ENCODE data around the gene ACER3.

The ACER3 gene

GRCh38 chr11:77040889-77041288 is 180.2 kb downstream of the ACER3 start:
- no peak for TF ChIP-seq CTCF (IDR thresholded peaks at IDR 0.05)
- Histone ChIP-seq H3K36me3 (no peaks in the 10 kb centered on the region), H3K4me3 (ENCODE audit: low read depth in 1 of 2, low read length in 1 of 2) (no peak overlapping the region), H3K27ac (no peak overlapping the region), H3K9me3 (no peaks in the 10 kb centered on the region), H3K27me3 (peaks cover 89% of the 10 kb centered on the region), H3K4me1 (ENCODE audit: control insufficient read depth in 1 of 2, insufficient read depth in 1 of 2, low read depth in 1 of 2, low read length in 1 of 2) (peaks cover 12 to 13% of the 10 kb centered on the region in 2 experiments)

GRCh38 chr11:77042111-77042726 is 181.5 kb downstream of the ACER3 start:
- Histone ChIP-seq H3K36me3 (no peaks in the 10 kb centered on the region), H3K4me3 (ENCODE audit: low read depth in 1 of 2, low read length in 1 of 2) (no peak overlapping the region), H3K9me3 (no peaks in the 10 kb centered on the region), H3K4me1 (ENCODE audit: control insufficient read depth in 1 of 2, insufficient read depth in 1 of 2, low read depth in 1 of 2, low read length in 1 of 2) (peaks cover 11 to 16% of the 10 kb centered on the region in 2 experiments), H3K27ac (no peak overlapping the region), H3K27me3 (peaks cover 91% of the 10 kb centered on the region)
- TF ChIP-seq CTCF (IDR thresholded peaks at IDR 0.05) = no peak

GRCh38 chr11:77044356-77044755 is 183.6 kb downstream of the ACER3 start:
- H3K4me3 ChIP-seq (ENCODE audit: low read depth in 1 of 2, low read length in 1 of 2) = no peak overlapping the region
- peaks cover 73% of the 10 kb centered on the region for H3K27me3 ChIP-seq

GRCh38 chr11:77044886-77045285 is 184.2 kb downstream of the ACER3 start:
- Histone ChIP-seq H3K27me3 (peaks cover 68% of the 10 kb centered on the region), H3K9me3 (no peaks in the 10 kb centered on the region), H3K27ac (no peak overlapping the region), H3K4me1 (ENCODE audit: control insufficient read depth in 1 of 2, insufficient read depth in 1 of 2, low read depth in 1 of 2, low read length in 1 of 2) (peaks cover 7 to 15% of the 10 kb centered on the region in 2 experiments), H3K4me3 (ENCODE audit: low read depth in 1 of 2, low read length in 1 of 2) (no peak overlapping the region), H3K36me3 (no peaks in the 10 kb centered on the region)
- TF ChIP-seq CTCF (IDR thresholded peaks at IDR 0.05) = no peak

More at GRCh38 chr11:77044356-77044755, 183.6 kb downstream of the ACER3 start:
- Histone ChIP-seq H3K9me3 (no peaks in the 10 kb centered on the region), H3K4me1 (ENCODE audit: control insufficient read depth in 1 of 2, insufficient read depth in 1 of 2, low read depth in 1 of 2, low read length in 1 of 2) (peaks cover 13 to 20% of the 10 kb centered on the region in 2 experiments), H3K36me3 (no peaks in the 10 kb centered on the region), H3K27ac (no peak overlapping the region)
- TF ChIP-seq CTCF (IDR thresholded peaks at IDR 0.05) = no peak

GRCh38 chr11:77046060-77046501 is 185.4 kb downstream of the ACER3 start:
- no peaks in the 10 kb centered on the region for H3K36me3 ChIP-seq
- H3K27me3 ChIP-seq = peaks cover 56% of the 10 kb centered on the region
- H3K4me1 ChIP-seq (ENCODE audit: control insufficient read depth in 1 of 2, insufficient read depth in 1 of 2, low read depth in 1 of 2, low read length in 1 of 2) = peaks cover 6 to 12% of the 10 kb centered on the region in 2 experiments
- H3K27ac ChIP-seq = no peak overlapping the region
- H3K4me3 ChIP-seq (ENCODE audit: low read depth in 1 of 2, low read length in 1 of 2) = no peak overlapping the region
- peak; percentile 31 for TF ChIP-seq CTCF (IDR thresholded peaks at IDR 0.05)
- H3K9me3 ChIP-seq = no peaks in the 10 kb centered on the region
